GF-D8 (cell line): ENCODE measurements around the gene NHLRC4.
A peak's percentile ranks its signal among the peaks of the same experiment; 100 is the strongest.
"Not testable (repeated sequence)": the region's sequence is repeated elsewhere in the genome, so short reads cannot be mapped to it uniquely, and the experiment has no call there.

ENCODE experiments used
- DNase-seq: peaks from one replicate; lab custom pipeline; 2025; lab: John Stamatoyannopoulos, UW

Gene NHLRC4

GRCh38 chr16:597655-598054 lies 30.9 kb downstream of the NHLRC4 start:
- DNase-seq: not testable (repeated sequence)

DNA sequence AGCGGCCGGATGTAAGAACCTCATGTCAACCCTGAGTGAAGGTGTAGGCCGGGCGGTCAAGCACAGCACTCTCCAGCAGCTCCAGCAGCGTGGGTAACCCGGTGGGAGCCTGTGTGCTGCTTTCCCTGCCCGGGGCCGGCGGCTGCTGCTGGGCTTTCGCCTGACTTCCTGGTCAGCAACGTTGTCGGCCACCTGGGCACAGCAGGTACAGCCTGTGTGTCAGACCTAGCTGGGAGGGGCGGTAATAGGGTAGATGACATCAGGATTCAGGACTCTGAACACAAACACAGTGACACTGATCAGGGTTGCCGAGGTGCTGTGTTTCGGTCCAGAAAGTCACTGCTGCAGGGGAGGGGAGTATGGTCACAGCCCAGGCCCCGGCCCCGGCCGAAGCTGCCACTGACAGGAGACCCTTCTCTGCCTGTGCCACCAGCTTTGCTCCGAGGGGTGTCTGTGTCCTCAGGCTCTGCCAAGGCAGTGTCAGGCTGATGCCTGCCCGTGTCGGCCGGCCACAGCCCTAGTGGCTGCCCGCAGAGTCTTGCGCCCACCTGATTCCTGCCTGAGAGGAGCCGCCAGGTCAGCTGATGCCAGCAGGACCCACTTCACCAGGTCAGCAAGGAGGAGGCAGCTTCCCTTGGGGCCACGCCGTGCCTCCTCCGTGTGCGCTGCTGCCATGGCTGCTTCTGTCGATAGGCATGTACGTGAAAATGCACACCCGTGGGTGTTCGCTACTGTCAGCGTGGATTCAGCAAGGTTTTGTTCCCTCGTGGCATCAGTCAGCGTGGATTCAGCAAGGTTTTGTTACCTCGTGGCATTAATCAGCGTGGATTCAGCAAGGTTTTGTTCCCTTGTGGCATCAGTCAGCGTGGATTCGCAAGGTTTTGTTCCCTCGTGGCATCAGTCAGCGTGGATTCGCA lies 32.3 kb downstream of the NHLRC4 start:
- no peak for DNase-seq

GRCh38 chr16:600781-601180 lies 34.0 kb downstream of the NHLRC4 start:
- DNase-seq: peak; percentile 34

DNA sequence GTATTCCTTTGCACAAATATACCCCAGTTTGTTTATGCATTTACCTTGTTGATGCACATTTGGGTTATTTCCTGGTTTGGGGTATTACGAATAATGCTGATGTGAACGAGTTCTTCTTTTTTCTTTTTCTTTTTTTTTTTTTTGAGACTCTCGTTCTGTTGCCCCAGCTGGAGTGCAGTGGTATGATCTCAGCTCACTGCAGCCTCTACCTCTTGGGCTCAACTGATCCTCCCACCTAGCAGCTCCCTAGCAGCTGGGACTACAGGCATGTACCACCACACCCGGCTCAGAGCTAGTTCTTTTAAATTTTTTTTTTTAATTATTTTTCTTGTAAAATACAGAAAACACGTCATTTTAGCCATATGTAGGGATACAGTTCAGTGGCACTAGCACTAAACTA lies 37.1 kb downstream of the NHLRC4 start:
- no peak for DNase-seq

DNA sequence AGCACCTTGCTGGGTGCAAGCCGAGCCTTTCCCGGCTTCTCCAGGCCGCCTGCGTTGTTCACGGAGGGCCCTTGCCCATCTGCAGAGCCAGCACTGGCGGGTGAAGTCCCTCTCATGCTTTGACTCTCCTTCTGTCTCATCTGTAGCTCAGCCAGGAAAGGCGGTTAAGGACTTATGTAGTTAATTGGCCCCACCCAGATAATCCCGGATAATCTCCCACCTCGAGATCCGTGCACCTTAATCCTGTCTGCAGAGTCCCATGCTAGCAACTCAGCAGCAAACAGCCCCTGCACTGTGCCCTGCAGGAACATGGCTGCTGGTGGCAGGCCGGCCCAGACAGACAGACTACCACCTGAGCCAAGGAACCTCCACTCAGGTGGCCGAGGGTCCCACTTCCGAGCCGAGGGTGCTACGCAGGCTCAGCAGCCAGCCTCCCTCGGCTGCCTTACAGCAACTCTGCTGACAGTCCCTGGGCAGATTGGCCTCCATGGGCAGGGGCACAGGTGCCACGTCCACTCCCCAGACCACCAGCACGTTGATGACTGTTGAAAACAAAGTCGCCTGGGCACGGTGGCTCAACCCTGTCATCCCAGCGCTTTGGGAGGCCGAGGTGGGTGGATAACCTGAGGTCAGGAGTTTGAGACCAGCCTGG lies 40.0 kb downstream of the NHLRC4 start:
- no peak for DNase-seq

GRCh38 chr16:608019-608418 lies 41.2 kb downstream of the NHLRC4 start:
- no peak for DNase-seq

GRCh38 chr16:609316-609715 lies 42.5 kb downstream of the NHLRC4 start:
- no peak for DNase-seq

GRCh38 chr16:609984-610383 lies 43.2 kb downstream of the NHLRC4 start:
- no peak for DNase-seq

DNA sequence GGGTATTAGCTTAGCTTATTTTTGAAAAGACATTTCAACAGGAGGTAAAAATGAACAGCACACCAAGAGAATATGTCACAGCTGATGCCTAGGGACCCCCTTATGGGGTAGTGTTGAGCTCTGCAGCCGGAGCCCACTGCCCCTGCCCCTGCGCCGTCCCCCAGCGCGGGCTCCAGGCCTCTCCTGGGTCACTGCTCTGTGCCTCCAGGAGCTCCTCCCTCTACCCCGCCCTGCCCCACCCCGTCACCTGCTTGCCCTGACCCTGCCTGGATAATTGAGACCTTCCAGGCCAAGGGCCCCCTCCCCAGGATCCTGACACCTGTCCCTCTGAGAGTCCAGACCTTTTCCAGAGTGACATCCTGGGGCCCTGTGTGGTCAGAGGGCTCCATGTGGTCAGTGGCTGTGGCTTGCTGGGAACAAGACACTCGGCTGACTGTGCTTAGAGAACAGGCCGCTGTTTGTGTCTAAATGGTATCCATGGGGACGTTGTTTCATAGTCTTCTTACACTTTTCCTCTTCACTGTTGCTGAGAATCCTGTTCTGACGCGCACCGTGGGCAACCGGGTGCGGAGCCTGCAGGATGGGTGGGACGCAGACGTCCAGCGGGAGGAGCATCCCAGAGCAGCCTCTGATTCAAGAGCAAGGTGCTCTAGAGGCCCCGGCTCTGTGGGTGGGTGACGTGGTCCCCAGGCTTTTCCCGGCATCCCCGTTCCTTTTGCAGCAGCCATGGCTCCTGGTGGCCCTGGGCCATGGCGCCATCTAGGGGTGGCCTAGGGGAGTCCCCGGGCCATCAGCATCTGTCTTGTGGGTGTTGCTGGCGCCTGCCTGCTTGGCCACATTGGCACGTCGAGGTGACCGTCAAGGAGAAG lies 43.9 kb downstream of the NHLRC4 start:
- no peak for DNase-seq

DNA sequence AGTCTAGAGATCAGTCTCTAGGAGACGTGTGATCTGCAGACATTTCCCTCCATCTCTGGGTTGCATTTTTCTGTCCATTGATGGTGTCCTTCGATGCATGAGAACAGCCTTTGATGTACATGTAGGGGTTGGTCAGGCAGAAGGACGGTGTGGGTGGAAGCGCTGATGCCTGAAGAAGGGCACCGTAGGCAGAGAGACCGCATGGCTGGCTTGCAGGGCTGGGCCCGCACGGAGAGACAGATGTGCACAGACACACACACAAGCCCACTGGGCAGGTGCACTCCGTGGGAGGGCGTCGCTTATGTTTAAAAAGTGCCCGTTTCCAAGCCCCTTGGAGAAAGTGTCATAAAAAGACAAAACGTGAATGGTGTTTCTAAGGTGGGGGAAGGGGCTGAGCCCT lies 48.3 kb downstream of the NHLRC4 start:
- DNase-seq: no peak

DNA sequence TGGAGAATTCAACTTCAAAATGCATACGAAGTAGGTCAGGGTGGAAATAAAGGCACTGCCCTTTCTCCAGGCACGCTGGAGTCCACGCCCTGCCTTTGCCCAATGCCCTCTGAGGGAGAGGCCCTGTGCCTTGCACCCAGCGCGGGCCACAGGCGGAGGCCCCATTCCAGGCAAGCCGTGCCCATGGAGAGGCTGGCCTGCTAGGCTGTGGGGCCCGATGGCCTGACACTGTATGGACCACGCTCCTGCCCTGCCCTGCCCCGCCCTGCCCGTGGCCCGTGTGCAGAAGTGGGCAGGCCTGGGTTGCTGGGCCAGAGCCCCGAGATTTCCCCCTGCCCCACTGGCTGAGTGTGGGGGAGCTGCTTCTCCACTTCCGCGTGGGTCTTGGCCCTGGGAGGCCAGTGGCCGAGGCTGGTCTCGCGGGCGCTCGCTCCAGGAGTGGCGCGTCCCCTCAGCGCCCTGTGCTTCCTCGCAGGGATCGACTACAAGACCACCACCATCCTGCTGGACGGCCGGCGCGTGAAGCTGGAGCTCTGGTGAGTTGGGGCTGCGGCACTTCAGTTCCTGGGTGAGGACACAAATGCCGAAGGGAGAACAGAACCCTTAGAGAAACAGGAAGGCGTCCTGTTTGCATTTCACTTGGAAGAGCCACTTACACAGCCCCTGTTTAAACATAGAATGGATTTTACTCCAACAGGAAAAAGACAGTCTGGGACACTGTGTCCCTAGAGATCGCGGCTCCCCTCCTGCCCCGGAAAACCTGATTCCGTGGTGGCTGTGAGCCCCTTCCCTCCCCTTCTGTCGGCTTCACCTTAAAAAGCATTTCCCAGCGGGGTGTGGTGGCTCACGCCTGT lies 50.2 kb downstream of the NHLRC4 start:
- DNase-seq: no peak

DNA sequence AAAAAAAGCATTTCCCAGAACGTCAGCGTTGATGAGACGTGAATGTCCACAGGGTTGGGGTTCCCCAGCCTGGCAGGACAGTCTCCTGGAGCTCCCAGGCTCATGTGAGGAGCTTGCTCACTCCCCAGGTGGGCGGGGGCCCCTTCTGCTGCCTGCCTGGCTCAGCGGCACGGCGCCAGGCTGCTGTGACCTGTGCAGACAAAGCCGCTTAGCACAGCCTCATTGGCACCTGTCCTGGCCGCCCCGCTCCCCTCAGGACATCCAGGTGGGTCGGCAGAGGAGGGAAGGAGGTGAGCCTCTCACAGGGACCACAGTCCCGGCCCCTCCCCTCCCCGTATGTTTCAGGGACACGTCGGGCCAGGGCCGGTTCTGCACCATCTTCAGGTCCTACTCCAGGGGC lies 51.0 kb downstream of the NHLRC4 start:
- DNase-seq: no peak
